B cell (primary cell): ENCODE results near the gene HSF4. TPM values are rescaled to one million over a fixed set of nuclear protein-coding genes. Genes with fewer than 3 reads are reported as not detected.

ENCODE experiments used
- ATAC-seq: fragments of 200-7000 bp; cut with Tn5 transposase; one replicate; pipeline ENCODE4 v1.10.0; 2021; ENCODE audit warnings: low read depth, mild to moderate bottlenecking, moderate number of reproducible peaks, moderate library complexity
- CTCF ChIA-PET: fragments of 350-600 bp; sonication (Branson Sonifier 250); formaldehyde crosslinking; loops from one replicate; lab custom pipeline; 2021; ENCODE audit warnings: antibody characterized with exemption, inconsistent platforms; lab: Charles Lee
- POLR2A ChIA-PET: fragments of 350-600 bp; sonication (Branson Sonifier 250); formaldehyde crosslinking; loops from one replicate; lab custom pipeline; 2021; ENCODE audit warnings: antibody characterized with exemption; lab: Charles Lee
- DNase-seq: peaks from one replicate; pipeline ENCODE4 v3.0.0; 2013
- H2AFZ ChIP-seq: 2 replicates; pipeline ENCODE4 v1.6.1; 2012; ENCODE audit warnings: mild to moderate bottlenecking, low read depth, low read length; ENCODE audit not compliant: insufficient read depth, poor library complexity, severe bottlenecking
- H3K27ac ChIP-seq, 2 donors: 1 replicate in 1 of 2; 2 replicates in 1 of 2; pipeline ENCODE4 v1.5.1; 2012 to 2013; ENCODE audit warnings: low read length in 2 of 2, mild to moderate bottlenecking in 2 of 2, moderate library complexity in 1 of 2
- H3K27me3 ChIP-seq, 4 experiments: fragments of 200-600 bp in 1 of 4; sonication (generic) in 1 of 4; replicated peaks in 1 of 4; 1 replicate in 2 of 4; 2 replicates in 2 of 4; pipeline versions ENCODE4 v1.6.1 to v1.7.0; 2013 to 2016; ENCODE audit warnings: low read length in 3 of 4, mild to moderate bottlenecking in 2 of 4, mixed read lengths in 1 of 4, moderate library complexity in 1 of 4; ENCODE audit not compliant: insufficient read depth in 4 of 4, control insufficient read depth in 3 of 4; ENCODE audit errors: control extremely low read depth in 1 of 4
- H3K36me3 ChIP-seq, 2 experiments: replicated peaks in 1 of 2; 1 replicate in 1 of 2; 2 replicates in 1 of 2; pipeline versions ENCODE4 v1.6.1 to v1.7.1; 2013; ENCODE audit warnings: low read length in 1 of 2; ENCODE audit not compliant: insufficient read depth in 2 of 2, control insufficient read depth in 1 of 2; ENCODE audit errors: control extremely low read depth in 1 of 2, extremely low read depth in 1 of 2
- H3K4me1 ChIP-seq, 2 donors: fragments of 200-600 bp in 1 of 2; sonication (generic) in 1 of 2; 1 replicate in 1 of 2; 2 replicates in 1 of 2; pipeline versions ENCODE4 v1.5.1 to v1.6.1; 2013 to 2017; ENCODE audit warnings: low read length in 2 of 2; ENCODE audit not compliant: control insufficient read depth in 2 of 2, insufficient read depth in 2 of 2
- H3K4me2 ChIP-seq: replicated peaks from 2 replicates; pipeline ENCODE3; 2012; ENCODE audit warnings: mild to moderate bottlenecking, low read depth, low read length; ENCODE audit not compliant: poor library complexity, severe bottlenecking
- H3K4me3 ChIP-seq, 5 experiments: fragments of 200-600 bp in 1 of 5; sonication (generic) in 1 of 5; 1 replicate in 3 of 5; 2 replicates in 2 of 5; pipeline versions ENCODE4 v1.5.1 to v1.7.0; 2011 to 2016; ENCODE audit warnings: low read length in 4 of 5, mild to moderate bottlenecking in 4 of 5, low read depth in 2 of 5, control low read depth in 1 of 5, moderate library complexity in 1 of 5; ENCODE audit not compliant: insufficient read depth in 1 of 5; ENCODE audit errors: control extremely low read depth in 1 of 5, extremely low read depth in 1 of 5
- H3K79me2 ChIP-seq: fragments of 200-600 bp; sonication (generic); one replicate; pipeline ENCODE4 v1.6.0; 2016; ENCODE audit warnings: low read length; ENCODE audit not compliant: control insufficient read depth, insufficient read depth
- H3K9ac ChIP-seq: fragments of 200-600 bp; sonication (generic); 2 replicates; pipeline ENCODE4 v1.6.1; 2017; ENCODE audit warnings: mild to moderate bottlenecking, low read length, moderate library complexity
- H3K9me3 ChIP-seq, 3 donors: one replicate each; pipeline versions ENCODE4 v1.6.1 to v1.7.1; 2013; ENCODE audit warnings: low read length in 2 of 3; ENCODE audit not compliant: control insufficient read depth in 2 of 3, insufficient read depth in 1 of 3; ENCODE audit errors: control extremely low read depth in 1 of 3
- H4K20me1 ChIP-seq: 2 replicates; pipeline ENCODE4 v1.6.0; 2012; ENCODE audit warnings: mild to moderate bottlenecking, low read length; ENCODE audit not compliant: insufficient read depth, control insufficient read depth, poor library complexity, severe bottlenecking
- H3K27ac Mint-ChIP-seq: one replicate; pipeline ENCODE4 v1.8.0; 2021; ENCODE audit warnings: mixed read lengths
- H3K27me3 Mint-ChIP-seq: one replicate; pipeline ENCODE4 v1.8.0; 2021; ENCODE audit warnings: mixed read lengths
- H3K4me1 Mint-ChIP-seq: one replicate; pipeline ENCODE4 v1.8.0; 2021; ENCODE audit warnings: mixed read lengths
- H3K4me3 Mint-ChIP-seq: one replicate; pipeline ENCODE4 v1.8.0; 2021; ENCODE audit warnings: mixed read lengths
- H3K9me3 Mint-ChIP-seq: one replicate; pipeline ENCODE4 v1.8.0; 2022; ENCODE audit warnings: mixed read lengths; ENCODE audit not compliant: insufficient read depth
- EZH2 ChIP-seq: IDR thresholded peaks from 2 replicates; pipeline ENCODE4 v1.6.1; 2012; ENCODE audit warnings: borderline replicate concordance, low read depth, mild to moderate bottlenecking, moderate library complexity, low read length; ENCODE audit not compliant: insufficient read depth, poor library complexity, severe bottlenecking
- WGBS: methylation state at CpG from one replicate; pipeline ENCODE4 v1.1.5; 2013; ENCODE audit warnings: missing lambda C conversion rate; ENCODE audit not compliant: insufficient coverage; 5-methylcytosine and 5-hydroxymethylcytosine counted together
- intact Hi-C: fragments of 100-400 bp; cut with micrococcal nuclease; formaldehyde crosslinking; loops from one replicate; pipeline ENCODE4 v1.10.0; 2022
- polyA plus RNA-seq: library from polyadenylated mRNA; depleted of rRNA; stranded (reverse); fragments of >200 nt; gene quantifications from 2 replicates; pipeline ENCODE4 v1.2.3, GENCODE V29; 2012
- total RNA-seq, 2 donors: library from RNA; stranded (reverse); fragments of 120-200 nt in 1 of 2; gene quantifications; 1 replicate in 1 of 2; 2 replicates in 1 of 2; pipeline versions ENCODE4 v1.2.3 to v1.2.4, GENCODE V29; 2013 to 2022
- TF ChIP-seq, protein P1 (sequence below): fragments of 200-600 bp; IDR thresholded peaks from one replicate; pipeline ENCODE4 v1.8.0; 2022; ENCODE audit warnings: antibody characterized with exemption, mild to moderate bottlenecking

Gene HSF4
- total and polyA plus RNA-seq, 2 donors (not counting 1 experiment from before 2014, with no cell fraction given): 11.9 to 12.2 TPM

DNA sequence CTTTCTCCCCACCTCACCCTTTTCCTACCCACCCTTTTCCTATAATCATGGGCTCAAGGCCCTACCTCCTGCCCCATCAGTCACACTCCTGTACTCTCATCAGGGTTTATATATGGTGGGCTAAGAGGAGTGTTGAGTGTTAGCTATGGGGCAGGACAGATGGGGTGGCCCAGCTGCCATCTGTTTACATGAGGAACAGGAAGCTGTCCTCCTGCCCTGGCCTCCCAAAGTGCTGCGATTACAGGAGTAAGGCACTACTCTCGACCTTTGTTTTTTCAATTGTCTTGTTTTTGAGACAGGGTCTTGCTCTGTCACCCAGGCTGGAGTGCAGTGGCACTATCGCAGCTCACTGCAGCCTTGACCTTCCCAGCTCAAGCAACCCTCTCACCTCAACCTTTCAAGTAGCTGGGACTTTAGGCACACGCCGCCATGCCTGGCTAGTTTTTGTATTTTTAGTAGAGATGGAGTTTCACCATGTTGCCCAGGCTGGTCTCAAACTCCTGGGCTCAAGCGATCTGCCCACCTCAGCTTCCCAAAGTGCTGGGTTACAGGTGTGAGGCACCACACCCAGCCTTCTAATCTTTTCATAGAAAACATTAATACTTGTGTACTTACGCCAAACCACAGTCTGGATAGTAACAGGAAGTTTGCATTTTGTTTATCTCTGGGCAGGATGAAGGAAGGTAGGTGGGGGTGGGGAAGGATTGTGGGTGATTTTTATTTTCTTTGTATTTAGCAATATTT is 6.5 kb upstream of the HSF4 start:
- ATAC-seq (no peak), DNase-seq (peak; percentile 15)
- H3K36me3 ChIP-seq: no peaks in the 10 kb centered on the region
- Mint-ChIP-seq H3K4me1 (peaks cover 55% of the 10 kb centered on the region), H3K9me3 (no peaks in the 10 kb centered on the region), H3K4me3 (peak overlapping the region; percentile 92), H3K27ac (peak overlapping the region; percentile 97), H3K27me3 (peaks cover 16% of the 10 kb centered on the region)
- H3K4me2 ChIP-seq: peak overlapping the region; percentile 99
- POLR2A ChIA-PET: interaction anchor here (0.7 to 1.1 kb wide), 4 partner anchors 7 to 130 kb away, joined by 3 to 5 read pairs (median 3); partner anchors contain the start of genes B3GNT9 and CBFB
- no peaks in the 10 kb centered on the region for H3K79me2 ChIP-seq
- CTCF ChIA-PET: interaction anchor here (0.9 to 2.3 kb wide), 11 partner anchors 9 to 202 kb away, joined by 3 to 15 read pairs (median 6); partner anchors contain the start of gene NOL3
- H3K27ac ChIP-seq: peak overlapping the region; percentile 97 to 99
- peaks cover 0 to 33% (median 15%) of the 10 kb centered on the region in 4 experiments for H3K27me3 ChIP-seq
- H3K4me3 ChIP-seq: peak overlapping the region in 1 of 5 experiments; percentile 96
- H3K4me1 ChIP-seq: peaks cover 43 to 63% of the 10 kb centered on the region in 2 donors
- H3K9me3 ChIP-seq: peaks cover 0 to 22% (median 0%) of the 10 kb centered on the region in 3 donors
- H4K20me1 ChIP-seq: peaks cover 58% of the 10 kb centered on the region
- H3K9ac ChIP-seq: no peak overlapping the region
- H2AFZ ChIP-seq: no peak overlapping the region
- TF ChIP-seq EZH2: no peak
- TF ChIP-seq, protein P1, sequence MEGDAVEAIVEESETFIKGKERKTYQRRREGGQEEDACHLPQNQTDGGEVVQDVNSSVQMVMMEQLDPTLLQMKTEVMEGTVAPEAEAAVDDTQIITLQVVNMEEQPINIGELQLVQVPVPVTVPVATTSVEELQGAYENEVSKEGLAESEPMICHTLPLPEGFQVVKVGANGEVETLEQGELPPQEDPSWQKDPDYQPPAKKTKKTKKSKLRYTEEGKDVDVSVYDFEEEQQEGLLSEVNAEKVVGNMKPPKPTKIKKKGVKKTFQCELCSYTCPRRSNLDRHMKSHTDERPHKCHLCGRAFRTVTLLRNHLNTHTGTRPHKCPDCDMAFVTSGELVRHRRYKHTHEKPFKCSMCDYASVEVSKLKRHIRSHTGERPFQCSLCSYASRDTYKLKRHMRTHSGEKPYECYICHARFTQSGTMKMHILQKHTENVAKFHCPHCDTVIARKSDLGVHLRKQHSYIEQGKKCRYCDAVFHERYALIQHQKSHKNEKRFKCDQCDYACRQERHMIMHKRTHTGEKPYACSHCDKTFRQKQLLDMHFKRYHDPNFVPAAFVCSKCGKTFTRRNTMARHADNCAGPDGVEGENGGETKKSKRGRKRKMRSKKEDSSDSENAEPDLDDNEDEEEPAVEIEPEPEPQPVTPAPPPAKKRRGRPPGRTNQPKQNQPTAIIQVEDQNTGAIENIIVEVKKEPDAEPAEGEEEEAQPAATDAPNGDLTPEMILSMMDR: no peak
- intact Hi-C loops: no loop called here
- WGBS: 87% methylated on average over 3 of the region's 7 CpGs
